GM21737 (cell line): Measurements from ENCODE around the gene HMX1.

Experiments used
- ATAC-seq: cut with Tn5 transposase; IDR thresholded peaks from one replicate; pipeline ENCODE4 v1.9.1; 2021; ENCODE audit warnings: mild to moderate bottlenecking, moderate library complexity; ENCODE audit not compliant: unreplicated experiment

HMX1 gene

GRCh38 chr4:8910100-8910821 is 38.6 kb upstream of the HMX1 start:
- ATAC-seq = no peak

- no peak for ATAC-seq
Measured at GRCh38 chr4:8909548-8909947, 37.9 kb upstream of the HMX1 start.

GRCh38 chr4:8908206-8908893 is 36.7 kb upstream of the HMX1 start:
- no peak for ATAC-seq

GRCh38 chr4:8907596-8908205 is 36.1 kb upstream of the HMX1 start:
- no peak for ATAC-seq

GRCh38 chr4:8906991-8907595 is 35.5 kb upstream of the HMX1 start:
- ATAC-seq = no peak

- ATAC-seq = no peak
Measured at GRCh38 chr4:8906668-8906970, 35.0 kb upstream of the HMX1 start.

- ATAC-seq = no peak
Measured at GRCh38 chr4:8905773-8906667, 34.4 kb upstream of the HMX1 start.

GRCh38 chr4:8905226-8905772 is 33.7 kb upstream of the HMX1 start:
- ATAC-seq = no peak

GRCh38 chr4:8904666-8905065 is 33.0 kb upstream of the HMX1 start:
- ATAC-seq = no peak

- no peak for ATAC-seq
Measured at GRCh38 chr4:8904041-8904501, 32.4 kb upstream of the HMX1 start.

- ATAC-seq = no peak
Measured at GRCh38 chr4:8901335-8901734, 29.7 kb upstream of the HMX1 start.

- ATAC-seq = no peak
Measured at GRCh38 chr4:8900588-8900987, 28.9 kb upstream of the HMX1 start.

- no peak for ATAC-seq
Measured at GRCh38 chr4:8898419-8898818, 26.8 kb upstream of the HMX1 start.

GRCh38 chr4:8897251-8898167 is 25.9 kb upstream of the HMX1 start:
- ATAC-seq = no peak

GRCh38 chr4:8896506-8896905 is 24.9 kb upstream of the HMX1 start:
- no peak for ATAC-seq

- no peak for ATAC-seq
Measured at GRCh38 chr4:8896071-8896470, 24.4 kb upstream of the HMX1 start.

GRCh38 chr4:8895295-8895694 is 23.7 kb upstream of the HMX1 start:
- no peak for ATAC-seq

- ATAC-seq = no peak
Measured at GRCh38 chr4:8894424-8894816, 22.8 kb upstream of the HMX1 start.

- no peak for ATAC-seq
Measured at GRCh38 chr4:8893624-8894423, 22.2 kb upstream of the HMX1 start.
